Muscle of arm (tissue), 12 donors: Measurements from ENCODE around the gene CLASP1. TPM values are rescaled to one million over a fixed set of nuclear protein-coding genes. Genes with fewer than 3 reads are reported as not detected.
"Not testable (repeated sequence)": the region's sequence is repeated elsewhere in the genome, so short reads cannot be mapped to it uniquely, and the experiment has no call there.

Experiments used
- DNase-seq: peaks from one replicate; pipeline ENCODE4 v3.0.0-alpha.2; 2013
- polyA plus RNA-seq, 12 donors: library from polyadenylated mRNA; unstranded; fragments of 120-200 nt; gene quantifications; one replicate each; pipeline ENCODE4 v1.2.1, GENCODE V29; 2013; ENCODE audit not compliant: insufficient read length in 12 of 12

Gene CLASP1
- polyA plus RNA-seq, 12 donors = 41.5 to 86.0 (median 58.7) TPM

- DNase-seq = no peak
Observed at GRCh38 chr2:121663434-121663833, 14.2 kb upstream of the CLASP1 start.

DNA sequence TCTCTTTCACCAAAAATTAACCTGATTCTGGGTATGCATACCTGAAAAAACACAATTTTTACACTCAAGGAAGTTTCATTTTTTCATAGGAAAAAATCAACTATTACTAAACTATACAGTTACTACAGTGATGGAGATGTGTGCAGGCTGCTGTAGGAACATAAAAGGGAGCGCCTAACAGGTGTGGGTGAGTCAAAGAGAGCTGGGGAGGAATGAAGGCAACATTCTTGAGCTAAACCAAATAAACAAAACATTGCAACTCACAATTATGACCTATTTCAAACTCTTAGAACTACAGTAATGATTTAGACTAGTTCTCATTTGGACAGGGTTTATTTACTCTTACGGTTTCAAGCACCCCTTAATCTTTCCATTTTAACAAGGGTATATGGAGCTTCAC, 13.4 kb upstream of the CLASP1 start:
- no peak for DNase-seq

GRCh38 chr2:121659933-121660332, 10.7 kb upstream of the CLASP1 start:
- no peak for DNase-seq

DNA sequence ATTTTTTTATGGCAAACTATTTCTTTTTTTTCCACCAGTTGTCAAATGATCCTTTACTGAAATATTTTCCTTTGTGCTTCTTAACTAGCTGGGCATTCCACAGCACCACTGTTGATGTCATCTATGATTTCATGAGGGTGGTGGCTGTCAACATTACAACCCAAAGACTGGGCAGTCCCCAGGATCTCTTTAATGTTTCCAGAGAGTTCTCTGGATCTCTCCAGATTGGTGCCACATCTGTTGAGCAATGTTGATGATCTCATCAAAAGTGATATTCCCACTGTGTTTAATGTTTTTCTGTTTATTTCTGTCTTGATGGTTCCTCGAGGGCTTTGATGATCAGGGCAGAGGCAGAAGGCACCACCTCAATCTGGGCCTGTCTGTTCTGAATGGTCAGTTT, 9.1 kb upstream of the CLASP1 start:
- not testable (repeated sequence) for DNase-seq

DNA sequence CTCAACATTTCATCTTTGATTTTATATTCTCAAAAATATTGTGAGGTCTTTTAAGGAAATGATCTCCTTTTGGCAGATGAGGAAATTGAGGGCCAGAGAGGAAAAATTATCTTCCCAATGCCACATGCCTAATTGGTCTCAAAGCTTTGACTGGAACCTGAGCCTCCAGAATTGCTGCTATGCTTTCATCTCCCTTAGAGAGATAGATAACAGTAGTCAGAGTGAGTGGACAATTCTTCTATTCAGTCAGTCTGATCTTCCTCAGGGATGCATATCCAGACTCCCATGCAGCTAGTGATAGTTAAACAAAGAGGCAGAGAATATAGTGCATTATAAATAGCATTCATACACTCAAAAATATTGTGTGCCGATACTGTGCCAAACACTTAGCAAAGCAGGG, 3.8 kb upstream of the CLASP1 start:
- DNase-seq = no peak

GRCh38 chr2:121650315-121650930, 1.2 kb upstream of the CLASP1 start:
- peak; percentile 5 for DNase-seq

GRCh38 chr2:121649596-121650314, 493 bp upstream of the CLASP1 start:
- DNase-seq = peak; percentile 98

- peak; percentile 51 for DNase-seq
Observed at GRCh38 chr2:121648206-121649148, 785 bp downstream of the CLASP1 start.

GRCh38 chr2:121647396-121647795, 1.9 kb downstream of the CLASP1 start:
- DNase-seq = no peak

GRCh38 chr2:121644715-121645114, 4.5 kb downstream of the CLASP1 start:
- no peak for DNase-seq

- DNase-seq = no peak
Observed at GRCh38 chr2:121643877-121644276, 5.4 kb downstream of the CLASP1 start.

DNA sequence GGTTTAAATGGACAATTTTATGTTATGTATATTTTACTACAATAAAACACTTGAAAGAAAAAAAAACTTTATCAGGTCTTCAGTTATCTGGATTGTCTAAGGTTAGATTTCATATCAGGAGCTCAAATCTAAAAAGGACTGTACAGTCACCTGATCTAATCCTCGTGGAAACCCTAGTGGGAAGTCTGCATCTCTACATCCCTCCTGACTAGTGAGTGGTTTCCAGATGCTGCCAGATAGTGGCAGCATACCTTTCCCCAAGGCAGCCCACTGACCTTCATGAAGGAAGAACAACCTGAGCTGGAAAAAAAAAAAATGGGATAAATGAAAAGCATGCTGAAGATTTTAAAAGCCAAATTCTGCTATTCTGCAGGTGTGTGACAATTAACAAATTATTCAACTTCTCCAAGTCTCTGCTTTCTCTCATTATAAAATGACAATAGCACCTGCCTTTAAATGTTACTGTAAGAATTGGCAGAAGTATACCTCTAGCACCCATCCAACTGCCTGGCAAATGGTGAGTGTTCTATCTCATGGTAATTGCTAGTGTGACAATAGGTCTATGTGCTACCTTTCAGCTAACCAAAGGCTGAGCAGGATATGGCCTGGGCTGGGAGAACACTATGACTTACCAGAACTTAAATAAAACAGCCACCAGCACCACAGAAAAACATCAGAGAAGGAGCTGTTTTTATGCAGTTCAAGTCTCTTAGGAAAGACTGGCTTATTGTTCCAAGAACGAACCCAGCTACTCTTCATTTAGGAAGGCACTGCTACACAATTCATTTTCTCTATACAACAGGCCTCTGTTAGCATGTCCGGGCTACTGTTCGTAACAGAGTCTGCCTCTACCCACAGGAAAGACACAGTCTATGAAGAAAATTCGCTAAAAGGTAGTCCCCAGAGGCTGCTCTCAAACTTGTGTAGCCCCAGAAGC, 8.6 kb downstream of the CLASP1 start:
- DNase-seq = no peak

GRCh38 chr2:121639846-121640245, 9.4 kb downstream of the CLASP1 start:
- DNase-seq = not testable (repeated sequence)

DNA sequence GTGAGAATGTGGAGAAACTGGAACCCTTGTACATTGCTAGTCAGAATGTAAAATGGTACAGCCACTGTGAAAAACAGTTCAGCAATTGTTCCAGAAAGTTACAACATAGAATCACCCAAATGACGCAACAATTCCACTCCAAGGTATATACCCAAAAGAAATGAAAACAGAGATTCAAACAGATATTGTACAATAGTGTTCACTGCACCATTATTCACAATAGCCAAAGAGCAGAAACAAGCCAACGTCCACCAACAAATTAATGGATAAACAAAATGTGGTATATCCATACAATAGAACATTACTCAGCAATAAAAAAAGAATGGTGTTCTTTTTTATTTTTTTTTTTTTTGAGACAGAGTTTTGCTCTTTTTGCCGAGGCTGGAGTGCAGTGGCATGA, 10.9 kb downstream of the CLASP1 start:
- no peak for DNase-seq

DNA sequence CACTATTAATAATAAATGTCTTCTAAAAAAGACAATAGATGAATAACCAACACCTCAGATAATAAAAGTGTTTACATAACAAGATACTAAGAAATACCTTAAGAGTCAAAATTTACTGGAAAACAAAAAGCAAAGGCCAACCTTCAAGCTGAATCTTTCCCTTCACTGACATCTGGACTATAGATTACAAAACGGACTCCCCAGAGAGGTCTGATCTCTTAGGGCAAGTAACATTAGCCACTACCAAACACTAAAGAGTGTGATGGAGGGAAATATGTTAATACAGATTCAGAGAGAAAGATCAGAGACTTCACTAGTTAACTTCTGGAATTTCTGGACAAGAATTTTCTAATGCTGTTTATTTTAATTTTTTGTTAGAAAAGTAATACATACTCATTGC, 13.9 kb downstream of the CLASP1 start:
- DNase-seq = peak; percentile 4

DNA sequence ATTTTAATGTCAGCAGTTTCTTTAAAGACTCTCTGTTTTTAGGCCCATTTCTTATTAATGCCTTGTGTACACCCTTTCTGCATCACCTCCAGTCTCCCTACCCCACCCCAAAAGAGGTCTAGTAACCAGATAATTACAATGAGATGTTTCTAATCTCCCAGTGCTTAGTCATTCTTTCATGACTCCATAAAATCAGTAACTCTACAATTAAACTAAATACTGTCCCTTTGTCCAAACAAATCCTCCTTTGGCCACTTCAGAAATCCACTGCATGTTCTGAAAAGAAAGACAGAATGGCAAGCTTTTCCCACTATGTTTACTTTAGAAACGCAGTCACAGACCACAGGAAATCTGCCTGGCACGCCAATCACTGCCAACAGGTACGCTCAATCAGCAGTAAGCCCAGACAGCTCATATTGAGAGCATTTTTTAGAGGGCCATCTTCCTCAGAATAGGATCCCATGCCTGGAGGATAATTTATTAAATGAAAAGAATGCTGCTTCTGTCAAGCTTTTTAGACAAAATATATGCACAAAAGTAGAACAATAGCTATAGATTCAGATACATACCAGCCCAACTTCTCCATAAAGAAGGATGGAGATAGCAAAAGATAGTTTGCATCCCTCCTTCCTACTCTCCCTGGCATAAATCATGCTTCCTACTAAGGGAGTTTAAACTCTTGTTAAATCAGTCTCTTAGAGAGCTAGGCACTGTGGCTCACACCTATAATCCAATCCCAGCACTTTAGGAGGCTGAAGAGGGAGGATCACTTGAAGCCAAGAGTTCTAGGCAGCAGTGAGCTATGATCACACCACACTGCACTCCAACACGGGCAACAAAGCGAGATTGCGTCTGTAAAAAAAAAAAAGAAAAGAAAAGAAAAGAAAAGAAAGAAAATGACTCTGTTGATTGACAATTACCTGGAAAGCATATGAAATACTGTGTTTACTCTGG, 14.6 kb downstream of the CLASP1 start:
- DNase-seq = no peak

DNA sequence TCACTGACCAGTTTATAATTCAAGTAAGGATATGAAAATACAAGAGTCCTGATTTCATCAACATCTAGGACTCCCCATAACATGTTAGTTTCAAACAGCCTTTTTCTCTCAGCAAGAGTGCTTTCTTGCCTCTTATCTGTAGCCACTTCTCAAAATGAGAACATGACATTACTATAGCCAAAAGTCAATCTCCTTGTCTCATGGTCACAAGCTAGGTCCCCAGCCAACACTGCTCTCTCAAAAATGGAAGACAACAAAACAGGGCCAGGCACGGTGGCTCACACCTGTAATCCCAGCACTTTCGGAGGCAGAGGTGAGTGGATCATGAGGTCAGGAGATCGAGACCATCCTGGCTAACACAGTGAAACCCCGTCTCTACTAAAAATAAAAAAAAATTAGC, 15.8 kb downstream of the CLASP1 start:
- DNase-seq = no peak

DNA sequence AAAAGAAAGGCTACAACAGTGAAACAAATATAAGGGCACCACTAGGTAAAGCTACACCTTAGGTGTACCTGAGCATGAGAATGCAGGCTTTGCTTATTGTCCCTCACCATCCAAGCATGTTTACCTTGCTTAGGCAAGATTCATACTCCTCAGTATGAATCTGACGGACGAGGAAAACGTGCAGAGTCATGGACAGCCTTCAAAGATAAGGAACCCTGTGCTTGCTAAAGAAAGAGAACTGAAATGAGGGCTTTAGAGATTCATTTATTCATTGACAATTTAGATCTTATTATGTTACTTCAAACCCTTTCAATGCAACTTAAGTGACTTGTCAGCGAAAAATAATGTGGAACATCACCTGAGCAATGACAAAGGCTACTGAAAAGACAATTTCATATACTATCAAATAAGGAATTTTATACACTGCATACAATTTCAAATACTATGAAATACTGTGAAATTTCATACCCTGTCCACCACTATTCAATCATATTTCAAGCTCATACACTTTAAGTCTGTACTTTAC, 21.7 kb downstream of the CLASP1 start:
- DNase-seq = no peak

DNA sequence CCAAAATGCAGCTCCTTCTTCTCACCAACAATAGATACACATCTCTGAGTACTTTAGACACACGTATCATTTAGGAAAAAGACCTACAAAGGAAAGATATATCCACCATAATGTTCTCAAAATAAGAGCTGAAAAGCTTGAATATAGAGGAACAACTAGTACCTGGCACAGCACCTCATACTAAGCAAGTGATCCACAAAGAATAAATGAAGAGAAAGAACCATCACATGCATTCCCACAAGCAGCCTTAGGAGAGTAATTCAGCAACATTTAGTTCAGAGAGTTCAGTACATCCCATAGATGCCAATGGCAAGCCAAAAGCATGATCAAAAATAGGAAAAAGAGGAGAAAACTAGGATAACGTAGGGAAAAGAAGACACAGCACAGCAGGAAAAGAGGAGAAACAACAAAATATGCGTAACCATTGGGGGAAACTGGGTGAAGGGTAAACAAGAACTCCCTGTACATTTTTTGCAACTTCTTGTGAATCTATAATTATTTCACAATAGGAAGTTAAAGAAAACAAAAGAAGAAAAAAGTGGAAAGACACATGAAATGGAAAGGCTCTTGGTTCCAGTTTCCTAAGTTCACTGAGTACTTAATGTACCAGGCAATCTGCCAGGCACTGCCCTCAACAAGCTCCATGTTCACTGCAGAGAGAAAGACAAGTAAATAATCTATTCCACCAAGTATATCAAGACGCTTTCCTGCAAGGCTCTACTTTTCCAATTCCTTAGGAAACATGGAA, 22.3 kb downstream of the CLASP1 start:
- no peak for DNase-seq
